HG02678 (cell line): ENCODE data around the gene TRIM38.
"Not testable (repeated sequence)": the region's sequence is repeated elsewhere in the genome, so short reads cannot be mapped to it uniquely, and the experiment has no call there.

Source experiments
- ATAC-seq: cut with Tn5 transposase; IDR thresholded peaks from one replicate; pipeline ENCODE4 v1.9.1; 2021; ENCODE audit warnings: mild to moderate bottlenecking, moderate library complexity; ENCODE audit not compliant: unreplicated experiment

TRIM38 gene

GRCh38 chr6:25939593-25939992 is 23.0 kb upstream of the TRIM38 start:
- ATAC-seq: no peak

- no peak for ATAC-seq
Observed at GRCh38 chr6:25942561-25943147, 19.9 kb upstream of the TRIM38 start.

- ATAC-seq: no peak
Observed at GRCh38 chr6:25943887-25944286, 18.7 kb upstream of the TRIM38 start.

- peak; percentile 88 for ATAC-seq
Observed at GRCh38 chr6:25944688-25945574, 17.7 kb upstream of the TRIM38 start.

GRCh38 chr6:25945738-25946137 is 16.9 kb upstream of the TRIM38 start:
- ATAC-seq: not testable (repeated sequence)

GRCh38 chr6:25946631-25947030 is 16.0 kb upstream of the TRIM38 start:
- ATAC-seq: no peak

GRCh38 chr6:25947492-25947891 is 15.1 kb upstream of the TRIM38 start:
- ATAC-seq: not testable (repeated sequence)

GRCh38 chr6:25949695-25950094 is 12.9 kb upstream of the TRIM38 start:
- no peak for ATAC-seq

- ATAC-seq: no peak
Observed at GRCh38 chr6:25950297-25950696, 12.3 kb upstream of the TRIM38 start.

- no peak for ATAC-seq
Observed at GRCh38 chr6:25951296-25952032, 11.1 kb upstream of the TRIM38 start.

GRCh38 chr6:25952535-25952934 is 10.1 kb upstream of the TRIM38 start:
- no peak for ATAC-seq

- ATAC-seq: no peak
Observed at GRCh38 chr6:25953733-25954132, 8.9 kb upstream of the TRIM38 start.

GRCh38 chr6:25954756-25955155 is 7.8 kb upstream of the TRIM38 start:
- ATAC-seq: no peak

- ATAC-seq: no peak
Observed at GRCh38 chr6:25956226-25956625, 6.4 kb upstream of the TRIM38 start.

GRCh38 chr6:25958700-25959162 is 3.9 kb upstream of the TRIM38 start:
- no peak for ATAC-seq

GRCh38 chr6:25959890-25960536 is 2.6 kb upstream of the TRIM38 start:
- no peak for ATAC-seq

GRCh38 chr6:25960734-25961133 is 1.9 kb upstream of the TRIM38 start:
- no peak for ATAC-seq

- no peak for ATAC-seq
Observed at GRCh38 chr6:25961619-25962148, 918 bp upstream of the TRIM38 start.

GRCh38 chr6:25963426-25964123 is 973 bp downstream of the TRIM38 start:
- ATAC-seq: no peak

GRCh38 chr6:25965058-25965457 is 2.5 kb downstream of the TRIM38 start:
- ATAC-seq: no peak
